Eye (tissue), 1 donor: ENCODE data around the gene LRCH1.
A peak's percentile ranks its signal among the peaks of the same experiment; 100 is the strongest.

Source experiments
- DNase-seq: peaks from one replicate; pipeline ENCODE4 v3.0.0-alpha.2; 2015

The LRCH1 gene

DNA sequence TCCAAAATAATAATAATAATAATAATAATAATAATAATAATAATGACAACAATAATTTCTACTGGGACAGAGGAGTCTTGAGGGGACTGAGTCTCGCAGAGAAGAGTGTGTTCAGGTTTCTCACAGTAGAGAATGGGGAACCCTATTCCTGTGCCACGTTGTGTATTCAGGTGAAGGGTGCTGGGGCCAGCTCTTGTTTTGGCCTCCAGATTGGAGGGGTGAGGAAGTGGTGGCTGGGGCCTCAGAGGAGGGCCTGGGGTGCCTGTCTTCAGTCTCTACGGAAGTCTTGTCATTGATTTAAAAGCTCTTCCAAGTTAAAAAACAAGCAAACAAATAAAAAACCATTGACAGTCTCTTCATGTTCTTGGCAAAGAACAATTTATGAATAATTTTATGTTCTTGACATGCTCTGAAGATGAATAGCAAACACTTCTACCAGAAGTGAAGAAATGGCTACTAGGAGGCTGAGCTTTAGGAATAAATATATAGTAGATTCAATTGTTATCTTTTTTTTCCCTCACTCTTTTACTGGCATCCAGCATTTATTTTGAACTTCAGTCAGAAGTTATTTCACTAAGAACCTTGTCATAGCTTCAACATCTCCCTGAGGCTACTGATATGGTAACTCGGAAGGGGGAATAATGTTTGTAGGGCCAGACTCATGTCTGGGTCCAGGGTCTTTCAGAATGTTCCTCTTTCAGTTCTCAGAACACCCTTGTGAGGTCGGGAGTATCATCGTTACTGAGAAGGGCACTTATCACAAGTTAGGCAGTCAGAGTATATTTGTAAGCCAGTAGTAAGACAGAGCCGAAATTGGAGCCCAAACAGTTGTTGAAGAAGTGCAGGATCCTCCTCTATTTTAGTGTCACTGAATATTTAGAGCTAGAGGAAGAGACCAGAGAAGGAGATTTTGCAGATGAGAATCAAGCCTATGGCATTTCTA lies 13.1 kb downstream of the LRCH1 start:
- DNase-seq, result no peak

DNA sequence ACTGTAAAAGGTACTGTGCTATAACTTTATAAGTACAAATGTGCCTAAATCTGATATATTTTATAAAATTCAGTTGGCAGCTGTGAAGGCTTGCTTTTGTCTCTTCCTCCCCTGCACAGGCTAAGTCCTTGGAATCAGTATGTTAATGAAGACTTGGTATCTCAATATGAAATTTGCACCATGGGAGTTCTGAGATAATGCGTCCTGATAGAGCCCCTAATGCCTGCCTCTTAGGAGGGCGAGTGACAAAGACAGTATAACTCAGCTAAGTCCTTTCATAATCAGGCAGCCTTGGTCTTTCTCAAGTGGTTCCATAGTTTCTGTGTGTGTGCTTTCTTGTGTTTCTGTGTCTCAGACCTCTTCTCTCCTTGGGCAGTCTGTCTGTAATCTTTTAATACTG lies 14.7 kb downstream of the LRCH1 start:
- DNase-seq, result no peak

GRCh38 chr13:46569456-46569855 lies 16.5 kb downstream of the LRCH1 start:
- DNase-seq, result no peak

DNA sequence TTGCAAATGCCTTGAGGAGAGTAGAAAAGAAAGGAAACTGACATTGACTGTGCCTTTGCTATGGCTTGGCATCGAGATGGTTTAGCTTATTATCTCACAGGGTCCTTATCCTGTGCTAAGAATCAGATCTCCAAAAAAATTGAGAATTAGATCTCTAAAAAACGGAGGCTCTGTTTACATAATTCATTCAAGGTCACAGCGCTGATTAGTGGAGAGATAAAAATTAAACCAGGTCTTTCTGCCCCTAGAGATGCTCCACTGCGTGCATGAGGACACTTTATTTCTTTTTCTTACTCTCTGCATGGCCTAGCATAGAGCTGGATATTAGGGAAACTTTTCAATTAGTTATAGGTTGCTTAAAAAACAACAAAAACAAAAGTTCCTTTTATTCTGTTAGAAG lies 17.3 kb downstream of the LRCH1 start:
- no peak for DNase-seq

- DNase-seq, result no peak
These were observed 18.4 kb downstream of the LRCH1 start for GRCh38 chr13:46571189-46571908.

- DNase-seq, result no peak
These were observed 19.1 kb downstream of the LRCH1 start for GRCh38 chr13:46571909-46572595.

DNA sequence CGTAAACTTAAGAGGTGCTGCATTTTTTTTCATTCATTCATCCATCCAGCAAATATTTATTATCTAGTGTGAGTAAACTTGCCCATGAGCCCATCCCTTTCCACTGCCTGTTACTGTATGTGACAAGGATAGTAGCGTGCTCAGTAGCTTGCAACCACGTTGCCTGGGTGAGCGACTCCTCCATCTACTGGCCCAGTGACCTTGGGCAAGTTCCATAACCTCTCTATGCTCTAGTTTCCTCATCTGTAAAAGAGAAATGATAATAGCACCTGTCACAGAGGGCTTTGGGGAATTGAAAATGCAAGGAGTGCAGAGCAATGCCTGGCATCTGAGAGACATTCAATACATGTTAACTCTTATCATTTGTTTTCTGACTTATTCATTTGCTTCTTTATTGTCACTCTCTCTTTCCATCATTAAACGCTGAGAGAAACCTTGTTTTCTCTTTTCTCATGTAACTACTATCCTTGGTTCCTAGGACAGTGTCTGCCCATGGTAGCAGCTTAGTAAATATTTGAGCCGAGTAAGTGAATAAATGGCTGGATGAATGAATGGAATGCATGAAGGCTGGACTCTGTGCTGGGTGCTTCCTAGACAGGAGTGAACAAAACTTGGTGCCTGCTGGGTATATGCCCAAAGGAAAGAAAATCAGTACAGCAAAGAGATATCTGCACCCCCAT lies 19.9 kb downstream of the LRCH1 start:
- no peak for DNase-seq

GRCh38 chr13:46575301-46575771 lies 22.4 kb downstream of the LRCH1 start:
- DNase-seq, result peak; percentile 43

DNA sequence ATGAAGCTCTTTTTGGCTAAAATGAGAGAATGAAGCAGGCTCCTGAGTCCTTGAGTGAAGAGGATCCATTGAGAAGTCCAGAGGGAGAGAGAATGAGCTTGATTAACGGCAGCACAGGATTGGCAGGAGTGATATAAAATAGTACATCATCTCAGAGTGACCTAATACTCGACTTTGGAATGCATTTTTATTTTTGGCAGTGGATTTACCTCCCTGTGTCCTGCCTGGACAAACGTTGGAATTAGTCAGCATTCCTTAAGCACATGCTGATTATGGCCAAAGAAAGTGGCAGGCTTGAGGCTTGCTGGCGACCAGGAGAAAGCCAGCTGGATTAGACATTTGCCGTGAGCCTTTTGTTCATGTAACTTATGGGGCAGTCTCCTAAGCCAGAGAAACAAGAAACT lies 22.9 kb downstream of the LRCH1 start:
- DNase-seq, result peak; percentile 53

DNA sequence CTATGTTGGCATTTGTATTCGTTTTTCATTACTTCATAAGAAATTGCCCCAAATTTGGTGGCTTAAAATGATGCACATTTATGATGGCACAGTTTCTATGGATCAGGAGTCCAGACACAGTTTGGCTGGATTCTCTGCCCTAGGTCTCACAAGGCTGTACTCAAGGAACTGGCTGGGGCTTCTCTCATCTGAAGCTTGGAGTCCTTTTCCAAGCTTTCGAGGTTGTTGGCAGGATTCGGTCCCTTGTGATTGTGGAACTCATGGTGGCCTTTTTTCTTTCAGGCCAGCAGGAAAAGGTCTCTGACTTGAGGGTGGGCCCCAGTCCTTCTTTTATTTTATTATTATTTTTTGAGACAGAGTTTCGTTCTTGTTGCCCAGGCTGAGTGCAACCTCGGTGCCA lies 23.8 kb downstream of the LRCH1 start:
- no peak for DNase-seq

- DNase-seq, result peak; percentile 54
These were observed 25.0 kb downstream of the LRCH1 start for GRCh38 chr13:46577696-46578589.

DNA sequence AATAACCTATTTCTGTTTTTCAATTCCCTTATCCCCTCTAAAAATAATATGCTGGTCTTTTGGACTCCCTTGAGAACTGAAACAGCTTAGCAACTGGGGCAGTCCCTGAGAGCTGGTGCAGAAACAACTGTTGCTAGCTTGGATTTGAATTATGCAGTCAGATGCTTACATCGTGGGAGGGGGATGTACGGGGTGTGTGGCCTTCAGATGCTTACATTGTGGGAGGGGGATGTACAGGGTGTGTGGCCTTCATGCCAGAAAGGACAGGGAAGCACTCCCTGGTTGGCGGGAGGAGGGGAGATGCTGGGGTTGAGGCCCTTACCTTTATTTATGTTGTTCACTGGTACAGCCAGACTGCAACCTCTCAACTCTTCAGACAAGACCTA lies 25.6 kb downstream of the LRCH1 start:
- DNase-seq, result peak; percentile 53

DNA sequence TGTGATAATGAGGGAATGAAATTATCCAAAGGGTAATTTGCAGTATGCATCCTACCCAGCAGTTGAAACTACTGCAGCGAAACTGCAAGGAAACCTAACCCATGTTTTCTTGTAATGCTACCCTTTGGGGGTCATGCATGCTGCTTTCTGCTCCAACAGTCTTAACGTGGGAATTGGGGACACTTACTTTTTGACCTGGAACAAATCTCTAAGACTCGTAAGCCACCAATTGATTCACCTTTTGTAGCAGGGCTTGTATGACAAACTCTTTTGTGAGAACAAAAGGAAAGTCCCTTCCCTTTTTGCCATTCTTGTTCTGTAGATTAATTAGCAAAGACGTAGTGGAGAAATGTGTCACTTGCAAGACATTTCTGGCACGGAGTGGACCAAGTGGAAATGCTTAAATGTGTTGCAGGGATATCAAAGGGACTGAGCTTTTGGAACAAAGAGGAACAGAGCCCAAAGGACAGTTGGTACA lies 27.4 kb downstream of the LRCH1 start:
- DNase-seq, result no peak

- DNase-seq, result no peak
These were observed 29.2 kb downstream of the LRCH1 start for GRCh38 chr13:46582190-46582589.

DNA sequence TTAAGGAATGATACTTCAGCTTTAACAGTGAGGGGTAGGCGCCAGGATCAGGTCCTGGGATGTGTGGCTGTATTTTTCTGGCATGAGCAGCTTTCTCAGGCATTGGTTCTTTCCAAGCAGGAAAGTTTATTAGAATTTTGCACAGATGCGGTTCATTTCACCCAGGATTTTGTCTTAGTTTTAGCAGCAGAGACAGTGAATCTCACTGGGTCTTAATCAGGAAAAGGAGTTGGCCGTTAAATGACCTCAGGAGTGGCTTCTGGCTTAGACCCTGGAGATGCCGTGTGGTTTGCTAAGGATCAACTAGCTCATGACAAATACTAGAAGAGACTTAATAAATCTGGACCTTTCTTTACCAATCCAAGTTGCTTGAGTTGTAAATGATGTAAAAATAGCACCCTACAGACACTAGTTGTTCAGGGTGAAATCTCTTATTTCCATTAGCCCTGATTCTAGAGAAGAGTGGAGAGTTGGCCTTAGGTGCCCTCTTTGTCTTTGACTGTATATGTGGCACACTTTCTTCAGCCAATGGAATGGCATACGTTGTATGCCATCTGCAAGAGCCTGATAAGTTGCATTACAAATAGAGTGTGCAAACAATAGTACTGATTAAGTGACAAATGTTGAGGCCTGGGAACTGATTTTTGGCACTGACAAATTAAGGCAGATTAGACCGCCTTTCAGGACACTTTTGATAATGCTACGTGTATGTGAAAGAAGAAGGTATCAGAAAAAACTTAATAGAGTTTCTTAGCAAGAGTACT lies 34.0 kb downstream of the LRCH1 start:
- no peak for DNase-seq

GRCh38 chr13:46587807-46588418 lies 34.9 kb downstream of the LRCH1 start:
- DNase-seq, result no peak

DNA sequence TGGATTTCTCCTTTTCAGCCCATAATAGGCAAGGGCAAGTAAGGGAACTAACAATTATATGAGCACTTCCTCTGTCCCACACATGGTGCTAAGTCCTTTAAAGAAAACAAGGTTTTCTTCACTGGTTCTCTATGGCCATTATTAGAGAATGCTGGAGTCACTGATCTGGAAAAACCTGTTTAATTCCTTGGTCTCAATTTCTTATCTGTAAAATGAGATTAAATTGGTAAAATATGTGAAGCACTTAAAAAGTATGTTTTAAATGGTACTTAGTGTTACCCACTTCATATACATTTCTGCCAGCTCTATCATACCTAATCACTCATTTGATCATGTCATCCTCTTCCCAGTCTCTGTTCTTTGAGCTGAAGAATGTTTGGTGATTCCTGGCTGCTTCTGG lies 39.4 kb downstream of the LRCH1 start:
- no peak for DNase-seq

- no peak for DNase-seq
These were observed 40.4 kb downstream of the LRCH1 start for GRCh38 chr13:46593398-46593797.

- DNase-seq, result no peak
These were observed 41.6 kb downstream of the LRCH1 start for GRCh38 chr13:46594374-46595078.
